Thymus (tissue), 11 donors: Measurements from ENCODE around the gene AURKB. TPM values are rescaled to one million over a fixed set of nuclear protein-coding genes. Genes with fewer than 3 reads are reported as not detected.
"Not testable (repeated sequence)": the region's sequence is repeated elsewhere in the genome, so short reads cannot be mapped to it uniquely, and the experiment has no call there.

Source experiments
- DNase-seq, 9 donors: peaks; one replicate each; pipeline ENCODE4 v3.0.0-alpha.2; 2013; ENCODE audit warnings: low spot score in 9 of 9, low read depth in 6 of 9, missing footprints in 1 of 9
- H3K27ac ChIP-seq, 2 donors: one replicate each; pipeline ENCODE4 v1.5.1; 2013; ENCODE audit warnings: control low read depth in 1 of 2, low read depth in 1 of 2, low read length in 1 of 2, mild to moderate bottlenecking in 1 of 2, moderate library complexity in 1 of 2
- H3K27me3 ChIP-seq, 2 donors: one replicate each; pipeline ENCODE4 v1.5.1; 2013; ENCODE audit warnings: low read length in 1 of 2; ENCODE audit not compliant: control insufficient read depth in 2 of 2, insufficient read depth in 1 of 2
- H3K36me3 ChIP-seq, 2 donors: one replicate each; pipeline ENCODE4 v1.5.1; 2013; ENCODE audit warnings: low read length in 1 of 2, mild to moderate bottlenecking in 1 of 2, moderate library complexity in 1 of 2; ENCODE audit not compliant: control insufficient read depth in 2 of 2, insufficient read depth in 2 of 2
- H3K4me1 ChIP-seq, 2 donors: one replicate each; pipeline ENCODE4 v1.5.1; 2013; ENCODE audit warnings: low read length in 2 of 2; ENCODE audit not compliant: control insufficient read depth in 2 of 2, insufficient read depth in 2 of 2
- H3K4me3 ChIP-seq, 2 donors: one replicate each; pipeline ENCODE4 v1.5.1; 2013; ENCODE audit warnings: low read length in 2 of 2, control low read depth in 1 of 2, mild to moderate bottlenecking in 1 of 2
- H3K9me3 ChIP-seq, 2 donors: one replicate each; pipeline ENCODE4 v1.5.1; 2013; ENCODE audit warnings: low read length in 1 of 2, mild to moderate bottlenecking in 1 of 2; ENCODE audit not compliant: control insufficient read depth in 2 of 2, insufficient read depth in 1 of 2
- WGBS: extraction: QIAGEN DNeasy Blood & Tissue Kit; methylation state at CpG from one replicate; pipeline ENCODE4 v1.1.7; 2013; 5-methylcytosine and 5-hydroxymethylcytosine counted together
- polyA plus RNA-seq: library from polyadenylated mRNA; stranded (reverse); fragments of 200-250 nt; gene quantifications from one replicate; pipeline ENCODE4 v1.2.3, GENCODE V29; 2013
- total RNA-seq: library from RNA; stranded (reverse); fragments of 120-200 nt; gene quantifications from one replicate; pipeline ENCODE4 v1.2.4, GENCODE V29; 2013
- donor health status: healthy.

The AURKB gene
- total and polyA plus RNA-seq, 2 donors, result 11.3 to 58.8 TPM

- no peaks in the 10 kb centered on the region for H3K36me3 ChIP-seq
- no peaks in the 10 kb centered on the region for H3K9me3 ChIP-seq
- peaks cover 30 to 51% of the 10 kb centered on the region in 2 donors for H3K4me1 ChIP-seq
- peak overlapping the region; percentile 89 to 90 for H3K27ac ChIP-seq
- peak overlapping the region; percentile 52 to 80 for H3K4me3 ChIP-seq
- peaks cover 0 to 31% of the 10 kb centered on the region in 2 donors for H3K27me3 ChIP-seq
- DNase-seq, result no peak
- under 1% methylated on average over 23 of the region's 23 CpGs for WGBS
Measured at GRCh38 chr17:8186446-8186786, 24.0 kb downstream of the AURKB start.

GRCh38 chr17:8185582-8186445 is 24.6 kb downstream of the AURKB start:
- no peaks in the 10 kb centered on the region for H3K9me3 ChIP-seq
- H3K4me1 ChIP-seq, result peaks cover 29 to 48% of the 10 kb centered on the region in 2 donors
- H3K4me3 ChIP-seq, result peak overlapping the region; percentile 52 to 80
- under 1% methylated on average over 44 of the region's 44 CpGs for WGBS
- peak overlapping the region; percentile 89 to 90 for H3K27ac ChIP-seq
- H3K27me3 ChIP-seq, result peaks cover 0 to 31% of the 10 kb centered on the region in 2 donors
- no peaks in the 10 kb centered on the region for H3K36me3 ChIP-seq
- peak in 3 of 9 donors; percentile 64 to 79 (median 78) for DNase-seq

- peaks cover 0 to 7% of the 10 kb centered on the region in 2 donors for H3K9me3 ChIP-seq
- no peak for DNase-seq
- H3K36me3 ChIP-seq, result no peaks in the 10 kb centered on the region
- H3K27me3 ChIP-seq, result peaks cover 0 to 4% of the 10 kb centered on the region in 2 donors
- peak overlapping the region; percentile 53 to 82 for H3K4me3 ChIP-seq
- H3K27ac ChIP-seq, result peak overlapping the region; percentile 64 to 93
- peaks cover 13 to 38% of the 10 kb centered on the region in 2 donors for H3K4me1 ChIP-seq
- 95% methylated on average over 19 of the region's 19 CpGs for WGBS
Measured at GRCh38 chr17:8176998-8177731, 33.2 kb downstream of the AURKB start.

- DNase-seq, result peak in 5 of 9 donors; percentile 77 to 93 (median 88)
- Histone ChIP-seq H3K36me3 (no peaks in the 10 kb centered on the region), H3K4me1 (peaks cover 13 to 39% of the 10 kb centered on the region in 2 donors), H3K27ac (peak within 1 kb of the TSS; percentile 64 to 93), H3K9me3 (peaks cover 0 to 7% of the 10 kb centered on the region in 2 donors), H3K27me3 (no peaks in the 10 kb centered on the region), H3K4me3 (peak within 1 kb of the TSS; percentile 53 to 82)
- 4% methylated on average over 56 of the region's 56 CpGs for WGBS
Measured at GRCh38 chr17:8176197-8176940, 34.0 kb downstream of the AURKB start, which contains the start of gene TMEM107. TSS of gene TMEM107 (minus strand) at chr17:8176380. CDS start at chr17:8176286, 94 bp downstream.

GRCh38 chr17:8175795-8176196 is 34.6 kb downstream of the AURKB start:
- Histone ChIP-seq H3K36me3 (no peaks in the 10 kb centered on the region), H3K4me3 (peak overlapping the region; percentile 53 to 82), H3K27ac (peak overlapping the region; percentile 64 to 93), H3K9me3 (peaks cover 0 to 7% of the 10 kb centered on the region in 2 donors), H3K27me3 (no peaks in the 10 kb centered on the region), H3K4me1 (peaks cover 13 to 42% of the 10 kb centered on the region in 2 donors)
- WGBS, result 26% methylated on average over 11 of the region's 11 CpGs
- DNase-seq, result no peak

GRCh38 chr17:8173871-8174322 is 36.5 kb downstream of the AURKB start:
- no peaks in the 10 kb centered on the region for H3K36me3 ChIP-seq
- peaks cover 13 to 42% of the 10 kb centered on the region in 2 donors for H3K4me1 ChIP-seq
- WGBS, result 24% methylated on average over 14 of the region's 14 CpGs
- peak overlapping the region; percentile 52 to 66 for H3K4me3 ChIP-seq
- peaks cover 0 to 7% of the 10 kb centered on the region in 2 donors for H3K9me3 ChIP-seq
- peak overlapping the region; percentile 95 to 98 for H3K27ac ChIP-seq
- no peaks in the 10 kb centered on the region for H3K27me3 ChIP-seq
- no peak for DNase-seq

GRCh38 chr17:8173056-8173870 is 37.1 kb downstream of the AURKB start:
- H3K27me3 ChIP-seq, result no peaks in the 10 kb centered on the region
- peak overlapping the region; percentile 95 to 98 for H3K27ac ChIP-seq
- peaks cover 0 to 7% of the 10 kb centered on the region in 2 donors for H3K9me3 ChIP-seq
- no peaks in the 10 kb centered on the region for H3K36me3 ChIP-seq
- 1% methylated on average over 23 of the region's 23 CpGs for WGBS
- peaks cover 13 to 42% of the 10 kb centered on the region in 2 donors for H3K4me1 ChIP-seq
- H3K4me3 ChIP-seq, result peak overlapping the region; percentile 52 to 66
- peak in 7 of 9 donors; percentile 84 to 96 (median 88) for DNase-seq

- H3K36me3 ChIP-seq, H3K4me3 ChIP-seq, H3K27ac ChIP-seq, H3K9me3 ChIP-seq, H3K27me3 ChIP-seq, DNase-seq: not testable (repeated sequence)
- 96% methylated on average over 19 of the region's 19 CpGs for WGBS
- H3K4me1 ChIP-seq, result peaks cover 0 to 26% of the 10 kb centered on the region in 2 donors
Measured at GRCh38 chr17:8170186-8170585, 40.2 kb downstream of the AURKB start.
